GM21447 (cell line): Measurements from ENCODE around the gene FZR1.
"Not testable (repeated sequence)": the region's sequence is repeated elsewhere in the genome, so short reads cannot be mapped to it uniquely, and the experiment has no call there.

Experiments used
- ATAC-seq: cut with Tn5 transposase; IDR thresholded peaks from one replicate; pipeline ENCODE4 v1.9.1; 2021; ENCODE audit not compliant: unreplicated experiment

FZR1 gene

DNA sequence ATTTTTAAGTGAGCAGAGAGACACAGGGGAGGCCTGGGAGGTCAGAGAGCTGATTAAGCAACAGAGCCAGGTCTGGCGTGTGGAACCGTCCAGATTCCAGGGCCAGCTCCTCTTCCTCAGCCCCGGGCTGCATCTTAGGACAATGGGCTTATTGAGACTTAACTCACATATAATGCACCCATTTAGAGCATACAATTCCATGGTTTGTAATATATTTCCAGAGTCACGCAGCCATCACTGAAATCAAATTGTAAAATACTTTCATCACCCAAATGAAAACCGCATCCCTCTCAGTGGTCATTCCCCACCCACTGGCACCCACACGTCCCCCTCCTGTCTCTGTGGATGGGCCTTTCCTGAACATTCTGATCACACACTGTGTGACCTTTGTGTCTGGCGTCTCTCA lies 64.5 kb downstream of the FZR1 start:
- ATAC-seq, result no peak

DNA sequence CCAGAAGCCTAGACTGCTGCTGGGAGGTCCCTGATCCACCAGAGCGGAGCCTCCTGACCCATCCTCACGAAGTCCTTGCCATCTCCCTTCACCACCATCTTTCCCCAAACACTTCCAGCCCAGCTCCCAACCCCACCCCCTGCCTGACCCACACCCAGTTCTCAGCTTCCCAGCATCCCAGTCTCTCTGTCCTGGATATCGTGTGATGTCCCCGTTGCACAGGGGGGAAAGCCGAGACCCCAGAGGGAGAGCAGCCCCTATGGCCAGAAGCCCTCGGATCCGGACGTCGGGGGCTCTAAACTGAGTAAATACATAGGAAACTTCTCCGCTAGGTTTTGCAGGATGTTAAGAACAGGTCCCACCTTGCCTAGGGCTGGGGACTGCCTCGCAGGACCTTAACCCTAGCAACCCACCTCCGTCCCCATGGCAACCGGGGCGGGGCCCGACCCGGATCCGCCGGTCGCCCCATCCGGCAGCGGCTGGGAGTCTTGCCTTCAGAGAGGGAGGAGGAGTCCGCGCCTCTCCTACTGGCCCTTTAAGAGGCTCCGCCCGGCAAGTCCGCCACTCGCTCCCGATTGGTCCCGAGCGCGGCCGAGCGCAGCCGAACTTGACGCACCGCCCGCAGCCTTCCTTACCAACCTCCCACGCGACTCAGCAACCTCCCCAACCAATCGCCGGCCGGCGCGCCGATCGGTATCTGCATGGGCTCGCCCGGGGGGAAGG lies 66.2 kb downstream of the FZR1 start:
- ATAC-seq, result peak; percentile 91

DNA sequence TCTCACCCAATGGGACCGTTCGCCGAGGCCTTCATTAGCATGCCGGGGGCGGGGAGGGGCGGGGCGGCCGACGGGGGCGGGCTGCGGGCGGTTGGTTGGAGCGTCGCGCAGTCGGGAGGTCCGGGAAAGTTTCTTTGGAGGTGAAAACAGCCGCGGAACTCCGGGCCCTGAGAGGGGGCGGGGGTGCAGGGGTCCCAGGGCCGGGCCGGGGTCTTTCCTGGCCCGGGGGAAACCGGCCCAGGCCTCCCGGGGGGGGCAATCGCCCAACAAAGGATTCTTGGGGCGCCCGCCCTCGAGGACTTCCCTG lies 66.7 kb downstream of the FZR1 start, which contains the start of gene HMG20B:
TSS of gene HMG20B (plus strand) at position 90 of the 307 bp plus-strand sequence. CDS start 366 bp downstream, outside the sequence.
- peak; percentile 3 for ATAC-seq

DNA sequence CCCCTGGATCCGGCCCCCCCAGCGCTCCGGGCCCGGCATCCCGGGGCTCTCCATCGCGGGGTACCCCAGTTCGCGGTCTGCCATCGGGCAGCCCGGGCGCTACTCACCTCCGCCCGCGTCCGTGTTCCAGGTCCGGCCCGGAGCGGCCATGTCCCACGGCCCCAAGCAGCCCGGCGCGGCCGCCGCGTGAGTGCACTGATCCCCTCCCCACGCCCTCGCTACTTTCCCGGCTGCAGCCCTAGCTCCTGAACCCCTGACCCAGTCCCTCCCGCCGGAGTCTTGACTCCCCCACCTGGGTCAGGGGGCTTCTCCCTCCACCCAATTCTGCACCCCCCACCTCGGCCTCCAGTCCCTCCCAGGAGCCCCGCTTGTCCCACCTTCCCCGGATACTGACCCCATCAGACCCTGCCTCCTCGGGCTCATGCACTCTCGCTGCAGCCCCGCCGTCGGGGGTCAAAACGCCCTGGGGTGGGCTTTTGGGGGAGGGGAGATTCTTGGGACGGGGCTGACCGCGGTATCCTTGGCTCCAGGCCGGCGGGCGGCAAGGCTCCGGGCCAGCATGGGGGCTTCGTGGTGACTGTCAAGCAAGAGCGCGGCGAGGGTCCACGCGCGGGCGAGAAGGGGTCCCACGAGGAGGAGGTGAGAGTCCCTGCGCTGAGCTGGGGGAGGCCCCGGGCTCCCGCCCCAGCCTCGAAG lies 67.2 kb downstream of the FZR1 start:
- ATAC-seq, result peak; percentile 11

DNA sequence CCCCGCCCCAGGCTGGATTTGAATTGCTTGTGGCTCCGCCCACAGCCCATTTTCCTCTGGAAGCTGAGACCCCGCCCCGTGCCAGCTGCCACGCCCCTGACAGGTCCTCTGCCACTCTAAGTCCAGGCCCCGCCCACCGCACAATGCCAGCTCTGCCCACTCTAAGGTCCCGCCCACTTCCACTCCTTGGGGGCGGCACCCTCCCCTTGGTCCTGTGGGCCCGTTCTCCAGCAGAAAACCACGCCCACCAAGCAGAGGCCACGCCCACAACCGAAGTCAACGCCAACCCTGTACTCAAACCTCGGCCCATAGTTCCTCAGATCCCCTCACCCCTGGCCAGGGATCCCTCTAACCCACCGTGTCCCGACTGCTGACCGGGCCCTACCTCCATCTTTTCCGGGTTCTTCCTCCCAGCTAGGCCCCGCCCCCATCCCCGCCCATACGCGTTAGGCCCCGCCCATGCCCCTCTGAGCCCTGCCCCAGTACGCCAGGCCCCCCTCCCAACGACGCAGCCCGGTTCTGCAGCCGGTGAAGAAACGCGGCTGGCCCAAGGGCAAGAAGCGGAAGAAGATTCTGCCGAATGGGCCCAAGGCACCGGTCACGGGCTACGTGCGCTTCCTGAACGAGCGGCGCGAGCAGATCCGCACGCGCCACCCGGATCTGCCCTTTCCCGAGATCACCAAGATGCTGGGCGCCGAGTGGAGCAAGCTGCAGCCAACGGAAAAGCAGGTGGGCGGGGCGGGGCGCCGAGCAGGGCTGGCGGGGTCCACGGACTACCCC lies 67.9 kb downstream of the FZR1 start:
- peak; percentile 35 for ATAC-seq

DNA sequence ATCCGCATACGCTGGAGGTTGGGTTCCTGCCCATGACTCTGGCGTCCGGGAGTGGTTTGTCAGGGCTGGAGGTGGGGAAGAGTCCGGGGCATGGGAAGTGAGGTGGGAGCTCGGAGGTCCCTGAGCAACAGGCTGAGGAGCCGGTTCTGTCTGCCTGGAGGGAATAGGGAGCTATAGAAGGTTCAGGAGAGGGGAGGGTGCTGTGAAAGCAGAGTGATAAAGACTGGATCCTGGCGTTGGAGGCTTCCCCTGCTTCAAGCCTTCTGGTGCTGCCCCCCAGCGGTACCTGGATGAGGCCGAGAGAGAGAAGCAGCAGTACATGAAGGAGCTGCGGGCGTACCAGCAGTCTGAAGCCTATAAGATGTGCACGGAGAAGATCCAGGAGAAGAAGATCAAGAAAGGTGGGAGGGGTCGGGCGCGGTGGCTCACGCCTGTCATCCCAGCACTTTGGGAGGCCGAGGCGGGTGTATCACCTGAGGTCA lies 69.2 kb downstream of the FZR1 start:
- no peak for ATAC-seq

DNA sequence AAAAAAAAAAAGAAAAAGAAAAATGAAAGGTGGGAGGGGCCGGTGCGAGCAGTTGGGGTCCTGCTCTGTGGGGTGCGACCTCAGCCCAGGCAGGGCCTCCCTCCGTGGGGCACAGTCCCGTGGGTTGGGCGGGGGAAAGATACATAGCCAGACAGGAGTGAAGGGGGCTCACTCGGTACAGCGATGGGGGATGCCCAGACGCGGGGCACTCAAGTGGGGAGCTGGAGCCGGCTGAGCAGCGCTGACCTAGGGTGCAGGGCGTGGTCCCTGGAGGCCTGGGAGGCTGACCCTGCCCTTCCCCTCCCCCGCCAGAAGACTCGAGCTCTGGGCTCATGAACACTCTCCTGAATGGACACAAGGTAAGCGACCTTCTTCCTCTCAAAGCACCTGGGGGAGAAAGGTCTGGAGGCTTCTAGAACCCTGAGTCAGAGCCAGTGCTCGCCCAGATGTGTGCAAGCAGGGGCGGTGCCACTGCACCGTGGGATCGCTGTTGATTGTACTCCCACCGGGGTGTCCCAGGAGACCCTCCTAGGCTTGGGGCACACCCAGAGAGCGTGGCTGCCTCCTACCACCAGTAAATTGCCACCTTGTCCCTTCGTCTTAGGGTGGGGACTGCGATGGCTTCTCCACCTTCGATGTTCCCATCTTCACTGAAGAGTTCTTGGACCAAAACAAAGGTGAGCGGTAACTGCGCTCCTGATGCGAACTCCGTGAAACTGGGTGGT lies 70.0 kb downstream of the FZR1 start:
- ATAC-seq, result no peak

DNA sequence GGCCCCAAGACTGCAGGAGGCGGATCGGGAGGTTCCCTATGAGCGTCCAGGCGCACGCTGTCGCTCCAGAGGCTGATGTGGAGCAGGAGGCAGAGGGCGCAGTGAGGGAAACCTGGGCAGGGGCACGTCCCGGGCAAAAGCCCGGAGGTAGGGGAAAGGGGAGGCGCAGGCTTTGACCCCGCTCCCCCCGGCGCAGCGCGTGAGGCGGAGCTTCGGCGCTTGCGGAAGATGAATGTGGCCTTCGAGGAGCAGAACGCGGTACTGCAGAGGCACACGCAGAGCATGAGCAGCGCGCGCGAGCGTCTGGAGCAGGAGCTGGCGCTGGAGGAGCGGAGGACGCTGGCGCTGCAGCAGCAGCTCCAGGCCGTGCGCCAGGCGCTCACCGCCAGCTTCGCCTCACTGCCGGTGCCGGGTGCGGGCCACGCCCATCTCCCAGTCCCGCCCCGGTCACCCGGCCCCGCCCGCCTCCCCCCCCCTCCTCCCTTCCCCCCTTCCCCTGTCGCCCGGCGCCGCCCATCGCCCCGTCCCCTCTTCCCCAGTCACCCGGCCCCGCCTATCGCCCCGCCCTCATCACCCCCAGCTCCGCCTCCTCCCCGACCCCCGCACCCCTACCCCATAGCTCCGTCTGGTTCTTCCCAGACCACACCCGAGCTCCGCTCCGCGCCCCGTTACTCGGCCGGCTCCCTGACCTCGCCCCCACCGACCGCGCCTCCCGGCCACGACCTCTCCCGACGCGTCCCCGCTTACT lies 70.8 kb downstream of the FZR1 start:
- no peak for ATAC-seq

DNA sequence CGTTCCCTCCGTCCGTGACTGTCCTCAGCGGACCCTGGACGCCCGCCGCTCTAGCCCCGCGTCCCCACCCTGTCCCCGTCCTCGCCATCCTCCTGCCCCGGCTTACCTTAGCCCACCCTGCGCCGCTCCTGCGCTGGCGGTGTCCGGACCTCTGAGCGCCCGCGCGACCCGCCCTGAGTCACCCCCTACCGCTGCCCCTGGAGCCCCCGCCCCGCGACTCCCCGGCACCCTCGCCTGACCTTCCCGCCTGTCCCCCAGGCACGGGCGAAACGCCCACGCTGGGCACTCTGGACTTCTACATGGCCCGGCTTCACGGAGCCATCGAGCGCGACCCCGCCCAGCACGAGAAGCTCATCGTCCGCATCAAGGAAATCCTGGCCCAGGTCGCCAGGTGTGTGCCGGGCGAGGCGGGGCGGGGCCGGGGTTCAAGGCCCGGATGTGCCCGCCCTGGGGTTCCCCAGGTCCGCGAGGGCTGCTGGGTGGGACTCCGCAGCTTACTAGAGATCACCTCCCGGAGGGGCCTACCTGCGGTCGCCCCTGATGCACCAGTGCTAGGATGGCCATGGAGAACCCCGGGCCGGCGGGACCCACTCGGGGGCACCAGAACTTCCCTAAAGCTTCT lies 71.7 kb downstream of the FZR1 start:
- ATAC-seq, result no peak

DNA sequence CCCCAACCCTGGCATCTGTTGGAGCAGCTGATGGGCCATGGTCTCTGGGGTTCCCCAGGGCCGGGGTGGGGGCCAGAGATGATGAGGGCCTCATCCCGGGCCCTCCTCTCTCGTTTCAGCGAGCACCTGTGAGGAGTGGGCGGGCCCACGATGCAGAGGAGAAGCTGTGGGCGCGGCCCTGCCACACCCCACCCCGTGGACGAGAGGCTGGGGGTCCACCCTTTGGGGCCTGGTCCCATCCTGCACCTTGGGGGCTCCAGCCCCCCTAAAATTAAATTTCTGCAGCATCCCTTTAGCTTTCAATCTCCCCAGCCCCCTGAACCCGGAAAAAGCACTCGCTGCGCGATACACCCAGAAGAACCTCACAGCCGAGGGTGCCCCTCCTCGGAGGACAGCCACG lies 72.3 kb downstream of the FZR1 start:
- ATAC-seq, result no peak

DNA sequence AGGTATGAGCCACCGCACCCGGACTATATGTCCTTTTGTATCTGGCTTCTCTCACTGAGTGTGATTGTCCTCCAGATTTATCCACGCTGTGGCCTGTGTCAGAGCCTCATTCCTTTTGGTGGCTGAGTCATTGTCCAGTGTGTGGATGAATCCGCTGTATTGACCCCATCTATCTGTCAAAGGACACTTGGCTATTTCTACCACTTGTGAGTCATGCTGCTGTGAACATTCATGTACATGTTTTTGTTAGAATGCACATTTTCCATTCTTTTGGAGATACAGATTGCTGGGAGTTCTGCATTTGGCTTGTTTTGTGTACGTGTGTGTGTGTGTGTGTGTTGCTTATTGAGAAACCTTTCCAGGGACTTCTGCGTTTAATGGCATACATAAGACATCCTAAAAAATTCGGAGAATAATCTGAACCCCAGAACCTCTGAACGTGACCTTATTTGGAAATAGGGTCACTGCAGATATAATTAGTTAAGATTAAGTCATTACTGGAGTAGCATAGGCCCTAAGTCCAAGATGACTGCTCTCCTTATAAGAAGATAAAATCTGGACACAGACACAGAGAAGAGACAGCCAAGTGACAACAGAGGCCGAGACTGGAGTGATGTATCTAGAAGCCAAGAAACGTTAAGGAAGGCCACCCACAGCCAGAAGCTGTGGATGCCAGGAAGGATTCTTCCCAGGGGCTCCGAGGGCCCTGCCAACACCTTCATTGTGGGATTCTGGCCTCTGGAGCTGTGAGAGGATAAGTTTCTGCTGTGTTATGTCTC lies 74.2 kb downstream of the FZR1 start:
- ATAC-seq, result no peak

DNA sequence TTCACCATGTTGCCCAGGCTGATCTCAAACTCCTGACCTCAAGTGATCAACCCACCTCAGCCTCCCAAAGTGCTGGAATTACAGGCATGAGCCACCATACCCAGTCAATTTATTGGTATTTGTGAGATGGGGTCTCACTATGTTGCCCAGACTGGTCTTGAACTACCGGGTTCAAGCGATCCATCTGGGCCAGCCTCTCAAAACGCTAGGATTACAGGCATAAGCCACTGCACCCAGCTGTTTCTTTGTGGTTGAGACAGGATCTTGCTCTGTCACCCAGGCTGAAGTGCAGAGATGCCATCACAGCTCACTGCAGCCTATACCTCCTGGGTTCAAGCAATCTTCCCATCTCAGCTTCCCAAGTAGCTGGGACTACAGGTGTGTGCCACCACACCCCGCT lies 75.7 kb downstream of the FZR1 start:
- not testable (repeated sequence) for ATAC-seq

DNA sequence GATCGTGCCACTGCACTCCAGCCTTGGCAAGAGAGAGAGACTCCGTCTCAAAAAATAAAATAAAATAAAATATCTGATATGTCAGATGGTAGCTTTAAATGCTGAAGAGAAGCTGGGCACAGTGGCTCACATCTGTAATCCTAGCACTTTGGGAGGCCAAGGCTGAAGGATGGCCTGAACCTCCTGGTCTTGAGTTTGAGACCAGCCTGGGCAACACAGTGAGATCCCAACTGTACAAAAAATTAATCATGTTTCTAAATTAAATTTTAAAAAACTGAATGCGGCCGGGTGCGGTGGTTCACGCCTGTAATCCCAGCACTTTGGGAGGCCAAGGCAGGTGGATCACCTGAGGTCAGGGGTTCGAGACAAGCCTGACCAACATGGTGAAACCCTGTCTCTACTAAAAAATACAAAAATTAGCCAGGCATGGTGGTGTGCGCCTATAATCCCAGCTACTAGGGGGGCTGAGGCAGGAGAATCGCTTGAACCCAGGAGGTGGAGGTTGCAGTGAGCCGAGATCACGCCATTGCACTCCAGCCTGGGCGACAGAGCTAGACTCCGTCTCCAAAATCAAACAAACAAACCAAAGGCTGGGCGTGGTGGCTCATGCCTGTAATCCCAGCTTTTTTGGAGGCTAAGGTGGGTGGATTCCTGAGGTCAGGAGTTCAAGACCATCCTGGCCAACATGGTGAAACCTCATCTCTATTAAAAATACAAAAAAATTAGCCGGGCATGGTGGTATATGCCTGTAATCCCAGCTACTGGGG lies 78.1 kb downstream of the FZR1 start:
- not testable (repeated sequence) for ATAC-seq

DNA sequence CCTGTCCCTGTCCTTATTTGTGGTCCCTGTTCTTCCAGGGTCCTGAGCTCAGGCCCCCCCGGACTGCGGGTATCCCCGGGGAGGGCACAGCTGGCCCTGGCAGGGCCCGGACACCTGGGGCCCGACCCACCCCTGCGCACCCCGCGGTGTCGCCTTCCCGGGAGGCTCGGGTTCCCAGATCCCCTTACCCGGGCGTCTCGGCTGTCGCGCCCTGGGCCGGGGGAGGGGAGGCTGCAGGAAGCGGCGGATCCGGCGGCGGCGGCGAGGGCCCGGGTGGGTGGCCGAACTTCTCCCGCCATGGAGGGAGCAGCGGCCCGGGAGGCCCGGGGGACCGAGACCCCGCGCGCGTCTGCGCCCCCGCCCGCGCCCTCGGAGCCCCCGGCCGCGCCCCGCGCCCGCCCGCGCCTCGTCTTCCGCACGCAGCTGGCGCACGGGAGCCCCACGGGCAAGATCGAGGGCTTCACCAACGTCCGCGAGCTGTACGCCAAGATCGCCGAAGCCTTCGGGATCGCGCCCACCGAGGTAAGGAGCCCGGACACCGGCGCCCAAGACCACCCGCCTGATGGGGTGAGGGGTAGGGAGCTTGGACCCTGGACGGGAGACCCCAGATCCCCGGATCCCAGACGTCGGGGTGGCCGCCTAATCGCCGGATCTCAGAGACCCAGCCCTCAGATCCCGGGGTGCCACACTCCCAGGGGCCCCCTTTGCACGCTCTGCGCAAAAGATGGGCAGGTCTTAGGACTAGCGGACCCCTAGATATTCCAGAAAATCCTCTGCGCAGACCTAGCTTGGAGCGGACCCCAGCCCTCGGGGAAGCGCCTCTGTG lies 79.4 kb downstream of the FZR1 start, which contains the start of gene GIPC3:
TSS of gene GIPC3 (plus strand) at position 178 of the 826 bp plus-strand sequence. CDS start at position 298, 120 bp downstream.
- no peak for ATAC-seq

DNA sequence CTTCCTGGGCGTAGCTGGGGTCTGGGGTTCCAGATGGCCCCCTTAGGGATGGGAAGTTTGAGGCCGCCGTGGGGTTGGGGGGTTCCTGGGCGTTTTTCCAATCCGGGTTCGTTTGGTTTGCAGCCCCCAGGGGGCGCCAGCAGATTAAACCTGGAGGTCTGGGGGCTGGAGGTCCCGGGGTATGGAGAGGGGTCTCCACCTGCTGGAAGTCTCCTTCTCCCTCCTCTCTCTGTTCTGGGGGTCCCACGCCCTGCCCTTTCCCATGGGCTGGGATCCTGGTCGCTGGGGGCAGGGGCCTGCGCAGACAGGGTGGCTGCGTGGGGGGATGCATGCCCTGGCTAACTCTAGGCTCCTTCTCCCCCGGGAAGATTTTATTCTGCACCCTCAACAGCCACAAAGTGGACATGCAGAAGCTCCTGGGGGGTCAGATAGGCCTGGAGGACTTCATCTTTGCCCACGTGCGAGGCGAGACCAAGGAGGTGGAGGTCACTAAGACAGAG lies 80.1 kb downstream of the FZR1 start:
- no peak for ATAC-seq

DNA sequence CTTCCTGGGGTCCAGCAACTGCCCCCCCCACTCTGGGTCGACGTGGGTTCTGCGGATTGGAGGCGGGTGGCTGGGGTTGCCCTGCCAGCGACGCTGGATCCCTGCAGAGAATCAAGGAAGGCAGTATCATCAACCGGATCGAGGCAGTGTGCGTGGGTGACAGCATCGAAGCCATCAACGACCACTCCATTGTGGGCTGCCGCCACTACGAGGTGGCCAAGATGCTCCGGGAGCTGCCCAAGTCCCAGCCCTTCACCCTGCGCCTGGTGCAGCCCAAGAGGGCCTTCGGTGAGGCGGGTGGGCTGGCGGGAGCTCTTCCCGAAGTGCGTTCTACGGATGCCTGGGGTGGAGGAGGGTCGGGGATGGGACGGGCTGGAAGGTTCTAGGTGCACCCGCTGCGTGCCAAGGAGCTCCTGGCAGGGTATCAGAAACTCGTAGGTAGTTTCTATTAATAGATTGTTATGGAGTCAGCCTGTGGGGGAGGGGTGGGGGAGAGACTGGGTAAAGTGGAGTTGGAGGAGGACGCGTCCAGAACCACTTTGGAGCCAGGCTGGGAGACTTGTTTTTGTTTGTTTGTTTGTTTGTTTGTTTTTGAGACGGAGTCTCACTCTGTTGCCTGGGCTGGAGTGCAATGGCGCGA lies 80.7 kb downstream of the FZR1 start:
- ATAC-seq, result no peak
